WTC11 (cell line): Measurements from ENCODE around the gene KCTD11. TPM values are rescaled to one million over a fixed set of nuclear protein-coding genes. Genes with fewer than 3 reads are reported as not detected.

Experiments used
- ATAC-seq: fragments of 200-7000 bp; cut with Tn5 transposase; 2 replicates; pipeline ENCODE4 v1.10.0; 2021; ENCODE audit warnings: mild to moderate bottlenecking, moderate library complexity
- CTCF ChIA-PET: fragments of 300-600 bp; sonication (Branson Sonifier 250); formaldehyde crosslinking; loops from one replicate; lab custom pipeline; 2021; ENCODE audit warnings: antibody characterized with exemption; lab: Charles Lee
- POLR2A ChIA-PET: fragments of 350-600 bp; sonication (Branson Sonifier 250); formaldehyde crosslinking; loops from one replicate; lab custom pipeline; 2021; ENCODE audit warnings: antibody characterized with exemption; lab: Charles Lee
- DNase-seq: peaks from one replicate; pipeline ENCODE4 v3.0.0; 2021; ENCODE audit warnings: low spot score
- H3K27ac Mint-ChIP-seq: 2 replicates; pipeline ENCODE4 v1.8.0; 2021; ENCODE audit warnings: mixed read lengths
- H3K27me3 Mint-ChIP-seq: 2 replicates; pipeline ENCODE4 v1.8.0; 2021; ENCODE audit warnings: low read depth, mild to moderate bottlenecking, moderate library complexity, mixed read lengths
- H3K36me3 Mint-ChIP-seq: 2 replicates; pipeline ENCODE4 v1.8.0; 2021; ENCODE audit warnings: mixed read lengths
- H3K4me1 Mint-ChIP-seq: 2 replicates; pipeline ENCODE4 v1.8.0; 2022; ENCODE audit warnings: mixed read lengths
- H3K4me3 Mint-ChIP-seq: 2 replicates; pipeline ENCODE4 v1.8.0; 2021; ENCODE audit warnings: mild to moderate bottlenecking, moderate library complexity, mixed read lengths
- H3K9me3 Mint-ChIP-seq: 2 replicates; pipeline ENCODE4 v1.8.0; 2021; ENCODE audit warnings: mixed read lengths
- AR ChIP-seq: fragments of 250-450 bp; sonication (Bioruptor Pico); IDR thresholded peaks from 2 replicates; pipeline ENCODE4 v1.9.0; 2021; ENCODE audit warnings: mild to moderate bottlenecking
- ATF1 ChIP-seq: sonication (generic); formaldehyde crosslinking; IDR thresholded peaks from 2 replicates; pipeline ENCODE4 v1.8.1; 2023; ENCODE audit warnings: mild to moderate bottlenecking, moderate library complexity, missing genetic modification reagents
- CTCF ChIP-seq: fragments of 200-600 bp; IDR thresholded peaks from 2 replicates; pipeline ENCODE4 v1.8.0; 2022; ENCODE audit warnings: antibody characterized with exemption
- FOXP4 ChIP-seq: sonication (generic); formaldehyde crosslinking; IDR thresholded peaks from 2 replicates; pipeline ENCODE4 v1.8.0; 2022; ENCODE audit warnings: mild to moderate bottlenecking, missing genetic modification reagents
- GTF2I ChIP-seq: fragments of 250-450 bp; sonication (Bioruptor Pico); conservative IDR thresholded peaks from 2 replicates; pipeline ENCODE4 v1.4.0; 2021; ENCODE audit warnings: mild to moderate bottlenecking
- JAZF1 ChIP-seq: fragments of 250-450 bp; sonication (Bioruptor Pico); IDR thresholded peaks from 2 replicates; pipeline ENCODE4 v1.9.0; 2021; ENCODE audit warnings: moderate library complexity, mild to moderate bottlenecking, inconsistent platforms
- MXD4 ChIP-seq: fragments of 250-450 bp; sonication (Bioruptor Pico); IDR thresholded peaks from 2 replicates; pipeline ENCODE4 v1.8.0; 2021; ENCODE audit warnings: mild to moderate bottlenecking, moderate library complexity, borderline replicate concordance
- PRDM15 ChIP-seq: sonication (generic); formaldehyde crosslinking; IDR thresholded peaks from 2 replicates; pipeline ENCODE4 v1.8.0; 2022; ENCODE audit warnings: missing genetic modification reagents
- SMAD4 ChIP-seq: sonication (generic); formaldehyde crosslinking; IDR thresholded peaks from 2 replicates; pipeline ENCODE4 v1.8.0; 2022; ENCODE audit warnings: mild to moderate bottlenecking, missing genetic modification reagents
- USF2 ChIP-seq: sonication (generic); formaldehyde crosslinking; IDR thresholded peaks from 2 replicates; pipeline ENCODE4 v1.8.1; 2023; ENCODE audit warnings: mild to moderate bottlenecking, missing genetic modification reagents, moderate library complexity
- ZNF121 ChIP-seq: sonication (generic); formaldehyde crosslinking; IDR thresholded peaks from 2 replicates; pipeline ENCODE4 v1.8.0; 2023; ENCODE audit warnings: missing genetic modification reagents
- ZNF138 ChIP-seq: sonication (generic); formaldehyde crosslinking; conservative IDR thresholded peaks from 2 replicates; pipeline ENCODE4 v1.8.1; 2022; ENCODE audit warnings: mild to moderate bottlenecking, moderate library complexity, missing genetic modification reagents
- total RNA-seq: library from RNA; stranded (reverse); gene quantifications from 3 replicates; pipeline ENCODE4 v1.2.3, GENCODE V29; 2021
- TF ChIP-seq, protein P1 (sequence below): fragments of 250-450 bp; sonication (Bioruptor Pico); IDR thresholded peaks from 2 replicates; pipeline ENCODE4 v1.9.0; 2021; ENCODE audit warnings: mild to moderate bottlenecking, borderline replicate concordance
- TF ChIP-seq, protein P2 (sequence below): sonication (generic); formaldehyde crosslinking; IDR thresholded peaks from 2 replicates; pipeline ENCODE4 v1.8.1; 2022; ENCODE audit warnings: mild to moderate bottlenecking, missing genetic modification reagents, moderate library complexity, borderline replicate concordance
- TF ChIP-seq, protein P3 (sequence below): sonication (generic); formaldehyde crosslinking; IDR thresholded peaks from 2 replicates; pipeline ENCODE4 v1.8.0; 2022; ENCODE audit warnings: mild to moderate bottlenecking, missing genetic modification reagents

Gene KCTD11
- total RNA-seq, 1 experiment from 2014 or later: 8.1 TPM

- DNase-seq (no peak), ATAC-seq (no peak)
- peaks cover 20% of the 10 kb centered on the region for H3K4me1 Mint-ChIP-seq
- no peaks in the 10 kb centered on the region for H3K9me3 Mint-ChIP-seq
- no peak overlapping the region for H3K27ac Mint-ChIP-seq
- H3K36me3 Mint-ChIP-seq: peaks cover 23% of the 10 kb centered on the region
- ChIA-PET POLR2A (no interaction called here), CTCF (interaction anchor here (2.3 kb wide), 1 partner anchor 17 kb away, joined by 6 read pairs; no protein-coding TSS in a partner anchor)
- H3K4me3 Mint-ChIP-seq: peak overlapping the region; percentile 93
- no peaks in the 10 kb centered on the region for H3K27me3 Mint-ChIP-seq
- TF ChIP-seq FOXP4 (CRISPR knock-in tag) (no peak), USF2 (CRISPR knock-in tag) (no peak), ATF1 (no peak), GTF2I (CRISPR knock-in tag) (no peak), ZNF138 (CRISPR knock-in tag) (no peak), ZNF121 (CRISPR knock-in tag) (no peak), AR (CRISPR knock-in tag) (no peak), JAZF1 (CRISPR knock-in tag) (no peak), SMAD4 (CRISPR knock-in tag) (no peak), PRDM15 (no peak), CTCF (no peak), MXD4 (no peak)
- TF ChIP-seq, protein P1, sequence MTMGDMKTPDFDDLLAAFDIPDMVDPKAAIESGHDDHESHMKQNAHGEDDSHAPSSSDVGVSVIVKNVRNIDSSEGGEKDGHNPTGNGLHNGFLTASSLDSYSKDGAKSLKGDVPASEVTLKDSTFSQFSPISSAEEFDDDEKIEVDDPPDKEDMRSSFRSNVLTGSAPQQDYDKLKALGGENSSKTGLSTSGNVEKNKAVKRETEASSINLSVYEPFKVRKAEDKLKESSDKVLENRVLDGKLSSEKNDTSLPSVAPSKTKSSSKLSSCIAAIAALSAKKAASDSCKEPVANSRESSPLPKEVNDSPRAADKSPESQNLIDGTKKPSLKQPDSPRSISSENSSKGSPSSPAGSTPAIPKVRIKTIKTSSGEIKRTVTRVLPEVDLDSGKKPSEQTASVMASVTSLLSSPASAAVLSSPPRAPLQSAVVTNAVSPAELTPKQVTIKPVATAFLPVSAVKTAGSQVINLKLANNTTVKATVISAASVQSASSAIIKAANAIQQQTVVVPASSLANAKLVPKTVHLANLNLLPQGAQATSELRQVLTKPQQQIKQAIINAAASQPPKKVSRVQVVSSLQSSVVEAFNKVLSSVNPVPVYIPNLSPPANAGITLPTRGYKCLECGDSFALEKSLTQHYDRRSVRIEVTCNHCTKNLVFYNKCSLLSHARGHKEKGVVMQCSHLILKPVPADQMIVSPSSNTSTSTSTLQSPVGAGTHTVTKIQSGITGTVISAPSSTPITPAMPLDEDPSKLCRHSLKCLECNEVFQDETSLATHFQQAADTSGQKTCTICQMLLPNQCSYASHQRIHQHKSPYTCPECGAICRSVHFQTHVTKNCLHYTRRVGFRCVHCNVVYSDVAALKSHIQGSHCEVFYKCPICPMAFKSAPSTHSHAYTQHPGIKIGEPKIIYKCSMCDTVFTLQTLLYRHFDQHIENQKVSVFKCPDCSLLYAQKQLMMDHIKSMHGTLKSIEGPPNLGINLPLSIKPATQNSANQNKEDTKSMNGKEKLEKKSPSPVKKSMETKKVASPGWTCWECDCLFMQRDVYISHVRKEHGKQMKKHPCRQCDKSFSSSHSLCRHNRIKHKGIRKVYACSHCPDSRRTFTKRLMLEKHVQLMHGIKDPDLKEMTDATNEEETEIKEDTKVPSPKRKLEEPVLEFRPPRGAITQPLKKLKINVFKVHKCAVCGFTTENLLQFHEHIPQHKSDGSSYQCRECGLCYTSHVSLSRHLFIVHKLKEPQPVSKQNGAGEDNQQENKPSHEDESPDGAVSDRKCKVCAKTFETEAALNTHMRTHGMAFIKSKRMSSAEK (CRISPR knock-in tag): no peak
- TF ChIP-seq, protein P2, sequence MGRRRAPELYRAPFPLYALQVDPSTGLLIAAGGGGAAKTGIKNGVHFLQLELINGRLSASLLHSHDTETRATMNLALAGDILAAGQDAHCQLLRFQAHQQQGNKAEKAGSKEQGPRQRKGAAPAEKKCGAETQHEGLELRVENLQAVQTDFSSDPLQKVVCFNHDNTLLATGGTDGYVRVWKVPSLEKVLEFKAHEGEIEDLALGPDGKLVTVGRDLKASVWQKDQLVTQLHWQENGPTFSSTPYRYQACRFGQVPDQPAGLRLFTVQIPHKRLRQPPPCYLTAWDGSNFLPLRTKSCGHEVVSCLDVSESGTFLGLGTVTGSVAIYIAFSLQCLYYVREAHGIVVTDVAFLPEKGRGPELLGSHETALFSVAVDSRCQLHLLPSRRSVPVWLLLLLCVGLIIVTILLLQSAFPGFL (CRISPR knock-in tag): no peak
- TF ChIP-seq, protein P3, sequence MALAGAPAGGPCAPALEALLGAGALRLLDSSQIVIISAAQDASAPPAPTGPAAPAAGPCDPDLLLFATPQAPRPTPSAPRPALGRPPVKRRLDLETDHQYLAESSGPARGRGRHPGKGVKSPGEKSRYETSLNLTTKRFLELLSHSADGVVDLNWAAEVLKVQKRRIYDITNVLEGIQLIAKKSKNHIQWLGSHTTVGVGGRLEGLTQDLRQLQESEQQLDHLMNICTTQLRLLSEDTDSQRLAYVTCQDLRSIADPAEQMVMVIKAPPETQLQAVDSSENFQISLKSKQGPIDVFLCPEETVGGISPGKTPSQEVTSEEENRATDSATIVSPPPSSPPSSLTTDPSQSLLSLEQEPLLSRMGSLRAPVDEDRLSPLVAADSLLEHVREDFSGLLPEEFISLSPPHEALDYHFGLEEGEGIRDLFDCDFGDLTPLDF: no peak
Observed at GRCh38 chr17:7327501-7327900, 24.5 kb upstream of the KCTD11 start.
